HG02763 (cell line): ENCODE data around the gene RERE.
"Not testable (repeated sequence)": the region's sequence is repeated elsewhere in the genome, so short reads cannot be mapped to it uniquely, and the experiment has no call there.

ENCODE experiments used
- ATAC-seq: cut with Tn5 transposase; IDR thresholded peaks from one replicate; pipeline ENCODE4 v1.9.1; 2021; ENCODE audit warnings: mild to moderate bottlenecking, moderate library complexity; ENCODE audit not compliant: unreplicated experiment

The RERE gene

GRCh38 chr1:8844501-8845006 lies 27.1 kb upstream of the RERE start:
- no peak for ATAC-seq

GRCh38 chr1:8841395-8841794 lies 24.0 kb upstream of the RERE start:
- ATAC-seq, result no peak

- no peak for ATAC-seq
These were observed 22.6 kb upstream of the RERE start for GRCh38 chr1:8839990-8840389.

GRCh38 chr1:8835941-8836643 lies 18.7 kb upstream of the RERE start:
- ATAC-seq, result no peak

GRCh38 chr1:8831340-8831739 lies 13.9 kb upstream of the RERE start:
- no peak for ATAC-seq

GRCh38 chr1:8830732-8831131 lies 13.3 kb upstream of the RERE start:
- ATAC-seq, result not testable (repeated sequence)

- no peak for ATAC-seq
These were observed 8.6 kb upstream of the RERE start for GRCh38 chr1:8825985-8826481.

- no peak for ATAC-seq
These were observed 5.8 kb upstream of the RERE start for GRCh38 chr1:8823295-8823664.

- ATAC-seq, result no peak
These were observed 5.2 kb upstream of the RERE start for GRCh38 chr1:8822373-8823294.

- no peak for ATAC-seq
These were observed 3.6 kb upstream of the RERE start for GRCh38 chr1:8821084-8821483.

GRCh38 chr1:8818789-8819188 lies 1.3 kb upstream of the RERE start:
- not testable (repeated sequence) for ATAC-seq

GRCh38 chr1:8818325-8818775 lies 910 bp upstream of the RERE start:
- no peak for ATAC-seq

- peak; percentile 11 for ATAC-seq
These were observed 519 bp downstream of the RERE start for GRCh38 chr1:8816831-8817411.

GRCh38 chr1:8816264-8816663 lies 1.2 kb downstream of the RERE start:
- no peak for ATAC-seq

- ATAC-seq, result no peak
These were observed 1.8 kb downstream of the RERE start for GRCh38 chr1:8815582-8816151.

GRCh38 chr1:8814865-8815264 lies 2.6 kb downstream of the RERE start:
- no peak for ATAC-seq

- ATAC-seq, result no peak
These were observed 3.4 kb downstream of the RERE start for GRCh38 chr1:8813991-8814390.

GRCh38 chr1:8813016-8813763 lies 4.2 kb downstream of the RERE start:
- ATAC-seq, result no peak

GRCh38 chr1:8812081-8812480 lies 5.4 kb downstream of the RERE start:
- ATAC-seq, result no peak

- no peak for ATAC-seq
These were observed 6.5 kb downstream of the RERE start for GRCh38 chr1:8810987-8811386.
